A549 treated with DMSO at 1 μM for 4 hours (cell line): ENCODE results near the gene BNIP3. TPM values are rescaled to one million over a fixed set of nuclear protein-coding genes. Genes with fewer than 3 reads are reported as not detected.

Experiments
- total RNA-seq: library from RNA; stranded (reverse); fragments of 200-300 nt; extraction: Qiagen RNA extraction; gene quantifications from 5 replicates; pipeline ENCODE4 v1.2.3, GENCODE V29; 2022; ENCODE audit warnings: low read depth

The BNIP3 gene, protein sequence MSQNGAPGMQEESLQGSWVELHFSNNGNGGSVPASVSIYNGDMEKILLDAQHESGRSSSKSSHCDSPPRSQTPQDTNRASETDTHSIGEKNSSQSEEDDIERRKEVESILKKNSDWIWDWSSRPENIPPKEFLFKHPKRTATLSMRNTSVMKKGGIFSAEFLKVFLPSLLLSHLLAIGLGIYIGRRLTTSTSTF
- 40.9 to 45.1 TPM (median 42.0 TPM) in 5 replicates for total RNA-seq

GRCh38 chr10:131981429-131982184 lies at the start of gene BNIP3:
TSS of gene BNIP3 (minus strand) at chr10:131981923. CDS start at chr10:131981806, 117 bp downstream.

Other genes starting within 250 kb of the BNIP3 start
- 21.2 to 29.9 TPM (median 28.8 TPM) in 5 replicates for gene PPP2R2D, start 80.9 kb downstream of the BNIP3 start, total RNA-seq
- gene JAKMIP3, start 84.0 kb upstream of the BNIP3 start, total RNA-seq: 1.6 to 2.0 TPM (median 1.9 TPM) in 5 replicates
- 16.6 to 19.3 TPM (median 17.7 TPM) in 5 replicates for gene DPYSL4, start 205.0 kb upstream of the BNIP3 start, total RNA-seq